WI38 (cell line): ENCODE measurements around the gene INAFM1.
"Not testable (repeated sequence)": the region's sequence is repeated elsewhere in the genome, so short reads cannot be mapped to it uniquely, and the experiment has no call there.

Source experiments
- H3K4me3 ChIP-seq: 2 replicates; pipeline ENCODE4 v1.5.1; 2011; ENCODE audit warnings: low read depth, mild to moderate bottlenecking, control low read depth, low read length
- TF ChIP-seq, protein P1 (sequence below): IDR thresholded peaks from 2 replicates; pipeline ENCODE4 v1.5.1; 2012; ENCODE audit warnings: low read depth, mild to moderate bottlenecking, control low read depth, low read length

The INAFM1 gene

DNA sequence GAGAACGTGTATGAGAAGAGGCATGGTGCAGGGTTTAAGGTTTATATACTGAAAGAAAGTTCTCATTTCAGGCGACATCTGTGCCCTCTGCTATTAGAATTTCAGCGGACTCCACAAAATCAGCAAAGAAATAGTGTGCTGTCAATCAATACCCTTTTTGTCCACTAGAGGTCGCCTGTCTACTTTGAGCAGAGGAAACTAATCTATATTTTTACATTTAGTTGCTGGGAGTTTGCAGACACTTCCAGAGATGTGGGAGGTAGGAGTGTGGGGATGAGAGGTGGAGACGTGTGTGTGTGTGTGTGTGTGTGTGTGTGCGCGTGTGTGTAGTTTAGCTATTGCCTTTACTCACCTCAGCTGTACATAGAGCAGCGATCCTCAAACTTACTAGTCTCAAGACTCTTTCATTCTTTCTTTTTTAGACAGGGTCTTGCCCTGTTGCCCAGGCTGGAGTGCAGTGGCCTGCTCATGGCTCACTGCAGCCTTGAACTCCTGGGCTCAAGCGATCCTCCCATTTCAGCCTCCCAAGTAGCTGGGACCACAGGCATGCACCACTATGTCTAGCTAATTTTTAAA lies 9.7 kb downstream of the INAFM1 start:
- TF ChIP-seq, protein P1, sequence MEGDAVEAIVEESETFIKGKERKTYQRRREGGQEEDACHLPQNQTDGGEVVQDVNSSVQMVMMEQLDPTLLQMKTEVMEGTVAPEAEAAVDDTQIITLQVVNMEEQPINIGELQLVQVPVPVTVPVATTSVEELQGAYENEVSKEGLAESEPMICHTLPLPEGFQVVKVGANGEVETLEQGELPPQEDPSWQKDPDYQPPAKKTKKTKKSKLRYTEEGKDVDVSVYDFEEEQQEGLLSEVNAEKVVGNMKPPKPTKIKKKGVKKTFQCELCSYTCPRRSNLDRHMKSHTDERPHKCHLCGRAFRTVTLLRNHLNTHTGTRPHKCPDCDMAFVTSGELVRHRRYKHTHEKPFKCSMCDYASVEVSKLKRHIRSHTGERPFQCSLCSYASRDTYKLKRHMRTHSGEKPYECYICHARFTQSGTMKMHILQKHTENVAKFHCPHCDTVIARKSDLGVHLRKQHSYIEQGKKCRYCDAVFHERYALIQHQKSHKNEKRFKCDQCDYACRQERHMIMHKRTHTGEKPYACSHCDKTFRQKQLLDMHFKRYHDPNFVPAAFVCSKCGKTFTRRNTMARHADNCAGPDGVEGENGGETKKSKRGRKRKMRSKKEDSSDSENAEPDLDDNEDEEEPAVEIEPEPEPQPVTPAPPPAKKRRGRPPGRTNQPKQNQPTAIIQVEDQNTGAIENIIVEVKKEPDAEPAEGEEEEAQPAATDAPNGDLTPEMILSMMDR: peak; percentile 72

DNA sequence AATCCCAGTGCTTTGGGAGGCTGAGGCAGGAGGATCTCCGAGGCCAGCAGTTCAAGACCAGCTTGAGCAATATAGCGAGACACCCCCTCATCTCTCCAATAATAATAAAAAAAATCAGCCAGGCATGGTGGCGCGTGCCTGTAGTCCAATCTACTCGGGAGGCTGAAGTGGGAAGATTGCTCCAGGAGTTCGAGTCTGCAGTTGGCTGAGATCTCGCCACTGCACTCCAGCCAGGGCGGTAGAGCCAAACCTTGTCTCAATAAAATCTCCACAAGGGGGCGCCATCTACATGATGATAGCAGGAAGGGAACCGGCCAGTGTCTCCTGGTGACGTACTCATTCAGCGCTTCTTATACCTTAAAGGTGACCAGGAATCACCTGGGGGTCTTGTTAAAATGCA lies 21.4 kb downstream of the INAFM1 start:
- no peak overlapping the region for H3K4me3 ChIP-seq
- TF ChIP-seq, protein P1: peak; percentile 64

More for the DNA sequence above, 9.7 kb downstream of the INAFM1 start:
- H3K4me3 ChIP-seq: no peak overlapping the region

DNA sequence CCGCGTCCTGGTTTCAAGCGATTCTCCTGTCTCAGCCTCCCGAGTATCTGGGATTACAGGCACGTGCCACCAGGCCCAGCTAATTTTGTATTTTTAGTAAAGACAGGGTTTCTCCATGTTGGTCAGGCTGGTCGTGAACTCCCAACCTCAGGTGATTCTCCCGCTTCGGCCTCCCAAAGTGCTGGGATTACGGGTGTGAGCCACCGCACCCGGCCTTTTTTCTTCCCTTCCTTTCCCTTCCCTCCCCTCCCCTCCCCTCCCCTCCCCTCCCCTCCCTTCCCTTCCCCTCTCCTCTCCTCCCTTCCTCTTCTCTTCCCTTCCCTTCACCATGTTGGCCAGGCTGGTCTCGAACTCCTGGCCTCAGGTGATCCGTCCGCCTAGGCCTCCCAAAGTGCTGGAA lies 26.2 kb downstream of the INAFM1 start:
- H3K4me3 ChIP-seq: not testable (repeated sequence)

DNA sequence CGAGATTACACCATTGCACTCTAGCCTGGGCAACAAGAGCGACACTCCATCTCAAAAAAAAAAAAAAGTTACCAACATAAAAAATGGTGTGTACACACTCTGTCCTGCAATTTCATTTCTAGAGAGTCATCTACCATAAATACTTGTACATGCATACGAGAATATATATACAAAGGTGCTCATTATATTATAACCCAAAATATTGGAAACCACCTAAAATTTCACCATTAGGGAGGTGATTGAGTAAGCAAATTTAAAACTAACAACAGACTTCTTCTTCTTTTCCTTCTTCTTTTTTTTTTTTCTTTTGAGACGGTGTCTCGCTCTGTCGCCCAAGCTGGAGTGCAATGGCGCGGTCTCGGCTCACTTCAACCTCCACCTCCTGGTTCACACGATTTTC lies 27.6 kb downstream of the INAFM1 start:
- no peak overlapping the region for H3K4me3 ChIP-seq
- TF ChIP-seq, protein P1: no peak

DNA sequence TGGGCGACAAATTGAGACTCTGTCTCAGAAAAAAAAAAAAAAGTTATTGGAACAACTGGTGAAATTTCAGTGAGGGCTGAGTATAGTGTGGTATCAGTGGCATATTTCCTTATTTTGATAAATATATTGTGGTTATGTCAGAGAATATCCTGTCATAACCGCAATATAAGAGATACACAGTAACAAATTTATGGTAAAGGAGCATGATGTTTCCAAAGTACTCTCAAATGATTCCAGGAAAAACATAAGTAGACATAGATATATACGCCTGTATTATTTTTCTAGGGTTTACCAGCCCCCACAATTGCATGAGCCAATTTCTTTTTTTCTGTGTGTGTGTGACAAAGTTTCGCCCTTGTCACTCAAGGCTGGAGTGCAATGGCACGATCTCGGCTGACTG lies 29.3 kb downstream of the INAFM1 start:
- no peak overlapping the region for H3K4me3 ChIP-seq
- TF ChIP-seq, protein P1: no peak

DNA sequence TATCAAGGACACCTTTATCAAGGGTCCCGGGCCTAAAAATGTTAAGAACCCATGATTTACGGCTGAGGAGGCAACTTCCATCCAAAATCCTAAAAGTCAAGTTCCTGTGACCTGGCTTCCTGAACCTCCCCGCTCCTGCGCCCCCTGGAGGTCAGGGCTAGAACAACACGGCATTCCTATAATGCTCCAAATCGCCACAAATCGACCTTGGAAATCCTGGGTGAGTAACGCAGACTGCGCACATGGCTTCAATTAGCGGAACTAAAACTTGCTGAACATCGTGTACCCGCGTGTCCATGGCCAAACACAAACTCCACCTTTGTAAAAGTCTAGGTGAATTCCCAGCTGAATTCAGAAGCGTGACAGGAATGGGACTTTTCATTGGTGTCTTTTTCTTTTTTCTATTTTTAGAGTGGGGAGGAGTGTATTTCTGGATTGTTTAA lies 30.6 kb downstream of the INAFM1 start:
- peak overlapping the region; percentile 38 for H3K4me3 ChIP-seq
- TF ChIP-seq, protein P1: peak; percentile 94

DNA sequence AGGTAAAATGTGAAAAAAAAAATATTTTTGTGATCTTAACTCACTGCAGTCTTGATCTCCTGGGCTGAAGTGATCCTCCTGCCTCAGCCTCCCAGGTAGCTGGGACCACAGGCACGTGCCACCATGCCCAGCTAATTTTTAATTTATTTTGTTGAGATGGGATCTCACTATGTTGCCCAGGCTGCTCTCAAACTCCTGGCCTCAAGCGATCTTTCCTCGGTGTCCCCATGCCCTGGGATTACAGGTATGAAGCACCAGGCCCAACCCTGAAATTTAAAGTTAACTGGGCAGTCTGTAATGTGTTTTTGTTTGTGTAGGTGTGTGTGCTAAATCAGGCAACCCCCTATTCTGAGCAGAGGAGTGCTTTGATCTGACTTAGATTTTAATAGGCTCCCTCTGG lies 31.6 kb downstream of the INAFM1 start:
- no peak overlapping the region for H3K4me3 ChIP-seq
- TF ChIP-seq, protein P1: no peak

DNA sequence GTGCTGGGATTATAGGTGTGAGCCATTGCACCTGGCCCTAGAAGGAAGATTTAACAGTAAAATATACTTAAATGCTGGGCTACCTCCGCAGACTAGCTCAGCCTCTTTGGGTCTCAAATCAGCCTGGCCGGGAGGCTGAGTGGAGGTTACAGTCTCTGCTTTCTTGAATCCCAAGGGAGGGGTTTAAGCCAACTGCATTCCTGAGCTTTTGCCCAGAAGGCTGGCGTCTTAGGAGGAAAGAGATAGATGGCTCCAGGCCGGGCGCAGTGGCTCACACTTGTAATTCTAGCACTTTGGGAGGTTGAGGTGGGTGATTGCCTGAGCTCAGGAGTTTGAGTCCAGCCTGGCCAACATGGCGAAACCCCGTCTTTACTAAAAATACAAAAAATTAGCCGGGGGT lies 34.4 kb downstream of the INAFM1 start:
- TF ChIP-seq, protein P1: no peak
- no peak overlapping the region for H3K4me3 ChIP-seq
